HG03469 (cell line): ENCODE measurements around the gene STX1B.
"Not testable (repeated sequence)": the region's sequence is repeated elsewhere in the genome, so short reads cannot be mapped to it uniquely, and the experiment has no call there.

Experiments used
- ATAC-seq: cut with Tn5 transposase; IDR thresholded peaks from one replicate; pipeline ENCODE4 v1.9.1; 2021; ENCODE audit warnings: mild to moderate bottlenecking, moderate library complexity, moderate number of reproducible peaks; ENCODE audit not compliant: unreplicated experiment

STX1B gene

DNA sequence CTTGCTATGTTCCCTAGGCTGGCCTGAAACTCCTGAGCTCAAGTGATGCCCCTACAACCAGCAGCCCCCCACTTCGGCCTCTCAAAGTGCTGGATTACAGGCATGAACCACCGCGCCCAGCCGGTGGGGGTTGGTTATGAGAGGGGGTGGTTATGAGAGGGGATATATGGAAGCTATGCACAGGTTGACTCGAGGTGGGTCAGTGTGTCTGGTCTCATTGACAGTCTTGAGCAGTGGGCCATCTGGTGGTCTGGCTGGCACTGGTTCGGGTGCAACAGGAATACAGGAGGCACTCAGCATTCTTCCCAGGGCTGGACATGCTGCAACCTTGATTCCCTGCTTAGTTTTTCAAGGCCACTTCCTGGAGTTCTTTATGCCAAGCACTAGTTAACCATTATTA is 5.6 kb upstream of the STX1B start:
- ATAC-seq: no peak

- not testable (repeated sequence) for ATAC-seq
Observed at GRCh38 chr16:31013292-31013691, 2.9 kb upstream of the STX1B start.

DNA sequence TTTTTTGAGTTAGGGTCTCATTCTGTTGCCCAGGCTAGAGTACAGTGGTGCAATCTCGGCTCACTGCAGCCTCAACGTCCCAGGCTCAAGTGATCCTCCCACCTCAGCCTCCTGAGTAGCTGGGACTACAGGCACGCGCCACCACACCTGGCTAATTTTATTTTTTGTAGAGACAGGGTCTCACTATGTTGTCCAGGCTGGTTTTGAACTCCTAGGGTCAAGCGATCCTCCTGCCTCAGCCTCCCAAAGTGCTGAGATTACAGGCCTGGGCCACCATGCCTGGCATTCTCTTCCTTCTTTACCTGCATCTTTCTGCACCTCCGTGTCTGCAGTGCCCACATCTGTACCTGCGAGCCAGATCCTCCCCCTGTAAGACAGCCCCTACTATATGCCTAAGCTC is 1.4 kb upstream of the STX1B start:
- not testable (repeated sequence) for ATAC-seq

GRCh38 chr16:31009894-31010584 is 399 bp downstream of the STX1B start:
- ATAC-seq: no peak

DNA sequence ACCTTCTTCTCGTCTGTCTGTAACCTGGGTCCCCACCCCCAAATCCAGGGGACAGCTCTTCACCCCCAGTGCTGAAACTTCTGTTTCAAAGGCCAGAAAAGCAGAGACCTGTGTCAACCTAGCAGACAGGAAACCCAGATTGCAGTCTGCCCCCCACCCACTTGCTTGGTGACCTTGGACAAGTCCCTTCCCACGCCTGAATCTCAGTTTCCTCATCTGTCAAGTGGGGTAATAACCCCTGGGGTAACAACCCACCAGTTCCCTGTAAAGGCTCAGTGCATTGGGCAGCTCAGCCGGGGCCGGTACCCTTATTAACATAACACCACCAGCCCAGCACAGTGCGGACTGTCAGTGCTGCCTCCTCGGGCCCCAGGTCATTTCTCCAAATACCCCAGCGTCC is 1.3 kb downstream of the STX1B start:
- no peak for ATAC-seq

DNA sequence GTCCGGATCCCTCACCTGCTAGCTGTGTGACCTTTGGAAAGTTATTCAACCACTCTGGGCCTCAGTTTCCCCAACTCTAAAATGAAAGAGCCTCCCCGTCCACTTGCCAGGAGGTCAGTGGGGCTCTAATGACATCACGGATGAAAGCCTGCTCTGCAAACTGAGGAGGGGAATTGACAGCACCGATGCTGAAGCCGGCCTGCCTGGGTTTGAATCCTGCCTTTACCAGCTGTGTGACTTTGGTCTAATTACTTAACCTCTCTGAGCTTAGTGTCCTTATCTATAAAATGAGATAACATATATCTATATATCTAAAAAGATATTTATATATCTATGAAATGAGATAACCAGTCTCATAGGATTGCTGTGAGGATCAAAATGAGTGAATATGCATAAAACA is 1.9 kb downstream of the STX1B start:
- ATAC-seq: no peak

GRCh38 chr16:31008149-31008548 is 2.3 kb downstream of the STX1B start:
- ATAC-seq: no peak

GRCh38 chr16:31007684-31008083 is 2.8 kb downstream of the STX1B start:
- ATAC-seq: no peak

- ATAC-seq: no peak
Observed at GRCh38 chr16:31006589-31006988, 3.8 kb downstream of the STX1B start.

- no peak for ATAC-seq
Observed at GRCh38 chr16:31006086-31006385, 4.4 kb downstream of the STX1B start.

- no peak for ATAC-seq
Observed at GRCh38 chr16:31005350-31006085, 4.9 kb downstream of the STX1B start.

DNA sequence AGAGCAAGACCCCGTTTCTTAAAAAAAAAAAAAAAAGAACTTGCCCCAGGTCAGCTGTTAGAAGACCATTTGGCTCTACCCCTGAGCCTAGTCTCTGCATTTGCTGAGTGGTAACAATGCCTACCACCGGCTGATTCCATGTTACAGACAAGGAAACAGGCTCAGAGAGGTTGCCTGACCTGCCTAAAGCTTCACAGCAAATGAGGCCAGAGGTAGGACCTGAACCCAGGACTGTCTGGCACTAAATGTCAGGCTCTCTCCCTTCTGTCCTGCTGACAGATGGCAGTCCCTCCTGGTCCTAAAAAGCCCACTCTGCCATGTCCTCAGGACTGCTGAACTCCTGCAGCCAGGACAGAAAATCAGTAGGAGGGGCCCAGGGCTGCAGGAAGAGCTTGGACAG is 5.8 kb downstream of the STX1B start:
- ATAC-seq: no peak

- ATAC-seq: no peak
Observed at GRCh38 chr16:31003744-31004143, 6.7 kb downstream of the STX1B start.

GRCh38 chr16:31002862-31003341 is 7.5 kb downstream of the STX1B start:
- ATAC-seq: no peak

GRCh38 chr16:31002250-31002700 is 8.2 kb downstream of the STX1B start:
- no peak for ATAC-seq

DNA sequence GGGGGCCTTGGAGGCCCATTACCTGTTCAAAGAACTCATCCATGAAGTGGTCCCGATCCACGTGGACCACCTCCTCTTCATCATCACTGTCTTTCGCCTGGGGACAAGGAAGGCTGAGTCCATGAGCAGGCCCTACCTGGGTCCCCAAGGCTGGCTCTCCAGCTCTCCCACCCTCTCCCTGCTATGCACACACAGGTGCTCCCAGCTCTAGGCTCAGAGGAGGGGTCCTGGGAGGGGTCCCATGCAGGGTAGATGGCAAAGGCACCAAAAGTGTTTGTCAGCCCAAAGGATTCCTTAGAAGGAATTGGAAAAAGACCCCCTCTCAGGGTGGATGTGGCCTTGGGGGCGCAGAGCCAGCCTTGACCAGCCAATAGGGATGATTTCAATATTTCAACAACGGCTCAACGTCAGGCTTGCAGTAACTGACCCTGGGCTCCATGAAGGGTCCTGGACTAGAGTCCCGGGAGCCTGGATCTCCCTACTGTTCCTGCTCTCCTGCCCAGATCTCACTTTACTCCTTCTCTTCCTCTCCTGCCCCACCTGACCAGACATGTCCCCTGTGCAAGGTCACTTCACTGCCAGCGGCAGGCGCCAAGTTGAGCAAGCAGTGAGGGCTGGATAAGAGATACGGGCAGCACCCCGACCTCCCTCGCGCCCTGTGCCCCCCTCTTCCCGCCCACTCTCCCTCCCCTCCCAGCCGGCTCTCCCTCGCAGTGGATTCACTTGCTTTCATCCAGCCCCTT is 8.8 kb downstream of the STX1B start:
- ATAC-seq: no peak

GRCh38 chr16:31000671-31001382 is 9.6 kb downstream of the STX1B start:
- no peak for ATAC-seq

GRCh38 chr16:30998852-30999761 is 11.3 kb downstream of the STX1B start:
- no peak for ATAC-seq

- no peak for ATAC-seq
Observed at GRCh38 chr16:30997725-30998711, 12.4 kb downstream of the STX1B start.
